BE2C (cell line): Measurements from ENCODE around the gene DOK6.

Experiments used
- DNase-seq: peaks from one replicate; pipeline ENCODE4 v3.0.0-alpha.2; 2020
- H3K27me3 ChIP-seq: fragments of 250-450 bp; sonication (Bioruptor Pico); 2 replicates; pipeline ENCODE4 v1.5.1; 2020; ENCODE audit warnings: mild to moderate bottlenecking
- H3K36me3 ChIP-seq: fragments of 250-450 bp; sonication (Bioruptor Pico); 2 replicates; pipeline ENCODE4 v1.5.1; 2020; ENCODE audit warnings: mild to moderate bottlenecking
- H3K4me1 ChIP-seq: fragments of 250-450 bp; sonication (Bioruptor Pico); 2 replicates; pipeline ENCODE4 v1.5.1; 2020
- H3K4me3 ChIP-seq: 2 replicates; pipeline ENCODE4 v1.5.1; 2011; ENCODE audit warnings: low read depth, low read length
- H3K9me3 ChIP-seq: fragments of 250-450 bp; sonication (Bioruptor Pico); 2 replicates; pipeline ENCODE4 v1.5.1; 2020
- CTCF ChIP-seq: IDR thresholded peaks from 2 replicates; pipeline ENCODE4 v1.5.1; 2012; ENCODE audit warnings: mild to moderate bottlenecking, low read depth, low read length

DOK6 gene

GRCh38 chr18:69787825-69788547 lies 387.3 kb downstream of the DOK6 start:
- no peaks in the 10 kb centered on the region for H3K36me3 ChIP-seq
- no peaks in the 10 kb centered on the region for H3K9me3 ChIP-seq
- H3K4me3 ChIP-seq = no peak overlapping the region
- TF ChIP-seq CTCF = no peak
- H3K27me3 ChIP-seq = no peaks in the 10 kb centered on the region
- no peaks in the 10 kb centered on the region for H3K4me1 ChIP-seq
- DNase-seq = no peak

- Histone ChIP-seq H3K9me3 (no peaks in the 10 kb centered on the region), H3K36me3 (no peaks in the 10 kb centered on the region), H3K4me1 (no peaks in the 10 kb centered on the region), H3K27me3 (no peaks in the 10 kb centered on the region), H3K4me3 (no peak overlapping the region)
- DNase-seq = no peak
- TF ChIP-seq CTCF = no peak
Observed at GRCh38 chr18:69789794-69790193, 389.1 kb downstream of the DOK6 start.

- no peaks in the 10 kb centered on the region for H3K9me3 ChIP-seq
- TF ChIP-seq CTCF = no peak
Observed at GRCh38 chr18:69790649-69791048, 390.0 kb downstream of the DOK6 start.

GRCh38 chr18:69795791-69796190 lies 395.1 kb downstream of the DOK6 start:
- DNase-seq = peak; percentile 12
- Histone ChIP-seq H3K4me3 (no peak overlapping the region), H3K36me3 (no peaks in the 10 kb centered on the region), H3K4me1 (no peaks in the 10 kb centered on the region), H3K9me3 (no peaks in the 10 kb centered on the region), H3K27me3 (no peaks in the 10 kb centered on the region)
- TF ChIP-seq CTCF = no peak

More at GRCh38 chr18:69790649-69791048, 390.0 kb downstream of the DOK6 start:
- no peak for DNase-seq
- Histone ChIP-seq H3K4me1 (no peaks in the 10 kb centered on the region), H3K4me3 (no peak overlapping the region), H3K27me3 (no peaks in the 10 kb centered on the region), H3K36me3 (no peaks in the 10 kb centered on the region)

GRCh38 chr18:69804776-69805501 lies 404.3 kb downstream of the DOK6 start:
- no peak for TF ChIP-seq CTCF

GRCh38 chr18:69808399-69808798 lies 407.7 kb downstream of the DOK6 start:
- no peak for DNase-seq
- no peaks in the 10 kb centered on the region for H3K4me1 ChIP-seq

More at GRCh38 chr18:69804776-69805501, 404.3 kb downstream of the DOK6 start:
- Histone ChIP-seq H3K4me3 (no peak overlapping the region), H3K4me1 (no peaks in the 10 kb centered on the region), H3K9me3 (no peaks in the 10 kb centered on the region), H3K27me3 (no peaks in the 10 kb centered on the region), H3K36me3 (no peaks in the 10 kb centered on the region)
- no peak for DNase-seq

More at GRCh38 chr18:69808399-69808798, 407.7 kb downstream of the DOK6 start:
- no peaks in the 10 kb centered on the region for H3K27me3 ChIP-seq
- no peak for TF ChIP-seq CTCF
- no peaks in the 10 kb centered on the region for H3K36me3 ChIP-seq
- no peaks in the 10 kb centered on the region for H3K9me3 ChIP-seq
- no peak overlapping the region for H3K4me3 ChIP-seq
